H9 (cell line): ENCODE measurements around the gene TENM4. TPM values are rescaled to one million over a fixed set of nuclear protein-coding genes. Genes with fewer than 3 reads are reported as not detected.

Experiments
- DNase-seq: peaks from one replicate; pipeline ENCODE4 v3.0.0-alpha.2; 2017
- H2AFZ ChIP-seq: one replicate; pipeline ENCODE4 v1.6.1; 2013; ENCODE audit warnings: mild to moderate bottlenecking, low read length, control low read depth, moderate library complexity
- H2AK5ac ChIP-seq: 2 replicates; pipeline ENCODE4 v1.6.1; 2013; ENCODE audit warnings: low read length, control low read depth, mixed read lengths; ENCODE audit not compliant: insufficient read length
- H2BK120ac ChIP-seq: one replicate; pipeline ENCODE4 v1.6.1; 2013; ENCODE audit warnings: low read depth, mild to moderate bottlenecking, low read length, control low read depth, inconsistent platforms; ENCODE audit not compliant: poor library complexity, severe bottlenecking
- H2BK12ac ChIP-seq: 2 replicates; pipeline ENCODE4 v1.6.1; 2013; ENCODE audit warnings: low read length, control low read depth, mixed read lengths, low read depth; ENCODE audit not compliant: insufficient read length
- H2BK15ac ChIP-seq: 2 replicates; pipeline ENCODE4 v1.6.1; 2013; ENCODE audit warnings: low read depth, low read length, control low read depth
- H2BK20ac ChIP-seq: one replicate; pipeline ENCODE4 v1.6.1; 2013; ENCODE audit warnings: low read depth, mild to moderate bottlenecking, low read length, control low read depth, inconsistent platforms; ENCODE audit not compliant: poor library complexity, severe bottlenecking
- H2BK5ac ChIP-seq: 2 replicates; pipeline ENCODE4 v1.6.1; 2013; ENCODE audit warnings: low read length, control low read depth, mixed read lengths; ENCODE audit not compliant: insufficient read length
- H3K14ac ChIP-seq: 2 replicates; pipeline ENCODE4 v1.6.1; 2013; ENCODE audit warnings: low read length, control low read depth; ENCODE audit not compliant: insufficient read depth
- H3K18ac ChIP-seq: 2 replicates; pipeline ENCODE4 v1.6.1; 2013; ENCODE audit warnings: low read depth, mild to moderate bottlenecking, mixed read lengths, low read length, control low read depth; ENCODE audit not compliant: insufficient read length
- H3K23ac ChIP-seq: 2 replicates; pipeline ENCODE4 v1.6.1; 2013; ENCODE audit warnings: low read length, control low read depth, mixed read lengths, low read depth; ENCODE audit not compliant: insufficient read length
- H3K23me2 ChIP-seq: 2 replicates; pipeline ENCODE4 v1.6.1; 2013; ENCODE audit warnings: low read depth, mild to moderate bottlenecking, mixed read lengths, low read length, control low read depth; ENCODE audit not compliant: insufficient read length, poor library complexity, severe bottlenecking
- H3K27ac ChIP-seq: 2 replicates; pipeline ENCODE4 v1.5.1; 2013; ENCODE audit warnings: low read length, control low read depth, mixed read lengths, low read depth; ENCODE audit not compliant: insufficient read length
- H3K27me3 ChIP-seq: 2 replicates; pipeline ENCODE4 v1.6.1; 2013; ENCODE audit warnings: low read length, control low read depth, inconsistent platforms; ENCODE audit not compliant: insufficient read depth
- H3K4ac ChIP-seq: 2 replicates; pipeline ENCODE4 v1.6.1; 2013; ENCODE audit warnings: low read depth, mild to moderate bottlenecking, control low read depth, inconsistent platforms, low read length, moderate library complexity
- H3K4me1 ChIP-seq: 2 replicates; pipeline ENCODE4 v1.6.1; 2013; ENCODE audit warnings: low read length, control low read depth, inconsistent platforms; ENCODE audit not compliant: insufficient read depth
- H3K4me2 ChIP-seq: 2 replicates; pipeline ENCODE4 v1.6.1; 2013; ENCODE audit warnings: low read length, control low read depth, mixed read lengths; ENCODE audit not compliant: insufficient read length, insufficient read depth
- H3K56ac ChIP-seq: 2 replicates; pipeline ENCODE4 v1.6.1; 2013; ENCODE audit warnings: low read depth, mild to moderate bottlenecking, mixed read lengths, low read length, control low read depth; ENCODE audit not compliant: insufficient read length
- H3K79me1 ChIP-seq: 2 replicates; pipeline ENCODE4 v1.6.1; 2013; ENCODE audit warnings: low read depth, mild to moderate bottlenecking, moderate library complexity, low read length, control low read depth, inconsistent platforms; ENCODE audit not compliant: insufficient read depth, poor library complexity, severe bottlenecking
- H3K79me2 ChIP-seq: 2 replicates; pipeline ENCODE4 v1.6.1; 2013; ENCODE audit warnings: low read length, control low read depth, inconsistent platforms; ENCODE audit not compliant: insufficient read depth
- H3K9ac ChIP-seq: 2 replicates; pipeline ENCODE4 v1.6.1; 2013; ENCODE audit warnings: low read length, control low read depth, mixed read lengths; ENCODE audit not compliant: insufficient read length; ENCODE audit errors: extremely low read depth
- H3K9me3 ChIP-seq: one replicate; pipeline ENCODE4 v1.6.1; 2013; ENCODE audit warnings: low read depth, low read length, inconsistent platforms; ENCODE audit not compliant: control insufficient read depth
- H3T11ph ChIP-seq: one replicate; pipeline ENCODE4 v1.6.1; 2013; ENCODE audit warnings: mild to moderate bottlenecking, low read length, control low read depth, inconsistent platforms
- H4K20me1 ChIP-seq: one replicate; pipeline ENCODE4 v1.6.1; 2013; ENCODE audit not compliant: control insufficient read depth, insufficient read length, insufficient read depth
- H4K5ac ChIP-seq: 2 replicates; pipeline ENCODE4 v1.6.1; 2013; ENCODE audit warnings: low read depth, mild to moderate bottlenecking, mixed read lengths, low read length, control low read depth; ENCODE audit not compliant: insufficient read length
- H4K8ac ChIP-seq: replicated peaks from 2 replicates; pipeline ENCODE4 v1.6.1; 2013; ENCODE audit warnings: low read length, control low read depth, mixed read lengths, low read depth; ENCODE audit not compliant: insufficient read length
- H4K91ac ChIP-seq: 2 replicates; pipeline ENCODE4 v1.6.1; 2013; ENCODE audit warnings: low read depth, mild to moderate bottlenecking, moderate library complexity, mixed read lengths, low read length, control low read depth; ENCODE audit not compliant: insufficient read length
- H3K27ac Mint-ChIP-seq, 3 experiments: 2 replicates in 2 of 3; 3 replicates in 1 of 3; pipeline ENCODE4 v1.8.0; 2020 to 2021; ENCODE audit warnings: mixed read lengths in 3 of 3, mild to moderate bottlenecking in 1 of 3, moderate library complexity in 1 of 3
- H3K27me3 Mint-ChIP-seq: 2 replicates; pipeline ENCODE4 v1.8.0; 2021; ENCODE audit warnings: low read depth, mild to moderate bottlenecking, moderate library complexity, mixed read lengths
- H3K36me3 Mint-ChIP-seq, 3 experiments: 2 replicates in 2 of 3; 3 replicates in 1 of 3; pipeline ENCODE4 v1.8.0; 2020 to 2021; ENCODE audit warnings: low read depth in 3 of 3, mixed read lengths in 3 of 3; ENCODE audit not compliant: insufficient read depth in 1 of 3
- H3K4me1 Mint-ChIP-seq, 2 experiments: 2 replicates each; pipeline ENCODE4 v1.8.0; 2020; ENCODE audit warnings: mixed read lengths in 2 of 2
- H3K4me3 Mint-ChIP-seq, 2 experiments: 2 replicates in 1 of 2; 3 replicates in 1 of 2; pipeline ENCODE4 v1.8.0; 2020 to 2021; ENCODE audit warnings: mild to moderate bottlenecking in 2 of 2, mixed read lengths in 2 of 2, moderate library complexity in 1 of 2
- H3K9me3 Mint-ChIP-seq, 2 experiments: 2 replicates in 1 of 2; 3 replicates in 1 of 2; pipeline ENCODE4 v1.8.0; 2020; ENCODE audit warnings: mild to moderate bottlenecking in 2 of 2, mixed read lengths in 2 of 2, moderate library complexity in 1 of 2
- CTCF ChIP-seq: fragments of 200-600 bp; sonication (generic); conservative IDR thresholded peaks from 3 replicates; pipeline ENCODE4 v1.8.0; 2021; ENCODE audit warnings: antibody characterized with exemption, mild to moderate bottlenecking
- WGBS: extraction: QIAGEN DNeasy Blood & Tissue Kit; methylation state at CpG from one replicate; pipeline ENCODE4 v1.1.7; 2013; ENCODE audit warnings: missing lambda C conversion rate, low lambda C conversion rate, mixed read lengths; ENCODE audit not compliant: insufficient read length; ENCODE audit errors: extremely low coverage; 5-methylcytosine and 5-hydroxymethylcytosine counted together
- total RNA-seq: library from RNA; stranded (reverse); gene quantifications from 2 replicates; pipeline ENCODE4 v1.2.1, GENCODE V29; 2021

Gene TENM4
- total RNA-seq, 1 experiment from 2014 or later, result 4.6 TPM

GRCh38 chr11:79121351-79121750 is 319.5 kb downstream of the TENM4 start:
- Histone ChIP-seq H4K5ac (no peak overlapping the region), H4K91ac (no peak overlapping the region), H3K79me2 (no peaks in the 10 kb centered on the region), H3K14ac (no peak overlapping the region; the same call in 1 of the 2 replicates), H3K23ac (no peak overlapping the region), H3K9ac (no peak overlapping the region), H2BK20ac (no peak overlapping the region), H2BK12ac (no peak overlapping the region), H3K9me3 (no peaks in the 10 kb centered on the region), H2AK5ac (no peak overlapping the region), H3K4me2 (no peak overlapping the region), H2AFZ (no peak overlapping the region), H2BK5ac (no peak overlapping the region), H4K8ac (no peak overlapping the region), H3K27me3 (no peaks in the 10 kb centered on the region), H3K79me1 (no peaks in the 10 kb centered on the region), H3K4me1 (peaks cover 2% of the 10 kb centered on the region; the same call in 1 of the 2 replicates), H4K20me1 (no peaks in the 10 kb centered on the region), H2BK120ac (no peak overlapping the region), H3K23me2 (no peaks in the 10 kb centered on the region), H3K4ac (no peak overlapping the region), H2BK15ac (no peak overlapping the region), H3K18ac (no peak overlapping the region), H3T11ph (no peak overlapping the region), H3K27ac (no peak overlapping the region), H3K56ac (no peak overlapping the region)
- Mint-ChIP-seq H3K27ac (no peak overlapping the region), H3K9me3 (peaks cover 9 to 10% of the 10 kb centered on the region in 2 experiments), H3K27me3 (no peaks in the 10 kb centered on the region), H3K36me3 (peaks cover 0 to 8% (median 8%) of the 10 kb centered on the region in 3 experiments; a peak in 5 of 7 replicates), H3K4me3 (no peak overlapping the region), H3K4me1 (peaks cover 5 to 15% of the 10 kb centered on the region in 2 experiments)
- DNase-seq, result no peak
- TF ChIP-seq CTCF, result no peak
- no CpG with 5 or more reads among the region's 4 CpGs for WGBS
